H1 (cell line): ENCODE measurements around the gene SAG. TPM values are rescaled to one million over a fixed set of nuclear protein-coding genes. Genes with fewer than 3 reads are reported as not detected.

Source experiments
- CBX5 ChIP-seq: fragments of 300-800, 300-1000 bp; sonication (generic); IDR thresholded peaks from 2 replicates; pipeline ENCODE4 v1.7.1; 2016; ENCODE audit warnings: antibody characterized with exemption, low read length, low read depth
- YY1 ChIP-seq: IDR thresholded peaks from 2 replicates; pipeline ENCODE4 v1.6.1; 2011; ENCODE audit warnings: low read depth, mild to moderate bottlenecking, low read length
- polyA plus RNA-seq, 7 experiments: library from polyadenylated mRNA; depleted of rRNA in 3 of 7; stranded (reverse) in 5 of 7; unstranded in 2 of 7; fragments of >200 nt in 5 of 7; fragments of 200-250 nt in 2 of 7; gene quantifications; 1 replicate in 5 of 7; 2 replicates in 1 of 7; 4 replicates in 1 of 7; pipeline versions ENCODE4 v1.2.1 to v1.2.3, GENCODE V29; 2011 to 2013; ENCODE audit warnings: missing spikeins in 2 of 7, mixed read lengths in 2 of 7
- total RNA-seq: library from RNA; stranded (reverse); fragmentation: NEBNext Ultra II Directional; extraction: Animal tissue kit (Norgen Biotek cat#: 25700); gene quantifications from 2 replicates; pipeline ENCODE4 v1.2.1, GENCODE V29; 2021

Gene SAG
- total and polyA plus RNA-seq, 2 of the 8 experiments (the other 6 are each of a cell fraction or from before 2014, with no cell fraction given) = not detected

DNA sequence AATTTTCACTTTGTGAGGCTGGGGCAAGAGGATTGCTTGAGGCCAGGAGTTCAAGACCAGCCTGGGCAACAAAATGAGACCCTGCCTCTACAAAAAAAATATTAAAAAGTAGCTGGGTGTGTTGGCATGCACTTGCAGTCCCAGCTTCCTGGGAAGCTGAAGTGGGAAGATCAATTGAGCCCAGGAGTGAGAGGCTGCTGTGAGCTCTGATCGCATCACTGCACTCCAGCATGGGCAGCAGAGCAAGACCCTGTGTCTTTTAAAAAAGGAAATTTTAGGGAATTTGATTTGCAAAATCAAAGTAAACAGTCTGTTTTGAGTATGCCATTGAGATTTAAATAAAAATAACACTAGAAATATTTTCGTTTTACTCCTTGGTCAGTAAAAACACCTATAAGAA lies 28.7 kb upstream of the SAG start (continued):
- TF ChIP-seq YY1 = no peak
- no peak for TF ChIP-seq CBX5
- TF ChIP-seq, all 59 proteins: peak for 0
